B cell (primary cell): ENCODE measurements around the gene OTOP3. TPM values are rescaled to one million over a fixed set of nuclear protein-coding genes. Genes with fewer than 3 reads are reported as not detected.
"Not testable (repeated sequence)": the region's sequence is repeated elsewhere in the genome, so short reads cannot be mapped to it uniquely, and the experiment has no call there.

Experiments used
- ATAC-seq: fragments of 200-7000 bp; cut with Tn5 transposase; one replicate; pipeline ENCODE4 v1.10.0; 2021; ENCODE audit warnings: low read depth, mild to moderate bottlenecking, moderate number of reproducible peaks, moderate library complexity
- CTCF ChIA-PET: fragments of 350-600 bp; sonication (Branson Sonifier 250); formaldehyde crosslinking; loops from one replicate; lab custom pipeline; 2021; ENCODE audit warnings: antibody characterized with exemption, inconsistent platforms; lab: Charles Lee
- POLR2A ChIA-PET: fragments of 350-600 bp; sonication (Branson Sonifier 250); formaldehyde crosslinking; loops from one replicate; lab custom pipeline; 2021; ENCODE audit warnings: antibody characterized with exemption; lab: Charles Lee
- DNase-seq: peaks from one replicate; pipeline ENCODE4 v3.0.0; 2013
- H2AFZ ChIP-seq: 2 replicates; pipeline ENCODE4 v1.6.1; 2012; ENCODE audit warnings: mild to moderate bottlenecking, low read depth, low read length; ENCODE audit not compliant: insufficient read depth, poor library complexity, severe bottlenecking
- H3K27ac ChIP-seq, 2 donors: 1 replicate in 1 of 2; 2 replicates in 1 of 2; pipeline ENCODE4 v1.5.1; 2012 to 2013; ENCODE audit warnings: low read length in 2 of 2, mild to moderate bottlenecking in 2 of 2, moderate library complexity in 1 of 2
- H3K27me3 ChIP-seq, 4 experiments: fragments of 200-600 bp in 1 of 4; sonication (generic) in 1 of 4; replicated peaks in 1 of 4; 1 replicate in 2 of 4; 2 replicates in 2 of 4; pipeline versions ENCODE4 v1.6.1 to v1.7.0; 2013 to 2016; ENCODE audit warnings: low read length in 3 of 4, mild to moderate bottlenecking in 2 of 4, mixed read lengths in 1 of 4, moderate library complexity in 1 of 4; ENCODE audit not compliant: insufficient read depth in 4 of 4, control insufficient read depth in 3 of 4; ENCODE audit errors: control extremely low read depth in 1 of 4
- H3K36me3 ChIP-seq, 2 experiments: replicated peaks in 1 of 2; 1 replicate in 1 of 2; 2 replicates in 1 of 2; pipeline versions ENCODE4 v1.6.1 to v1.7.1; 2013; ENCODE audit warnings: low read length in 1 of 2; ENCODE audit not compliant: insufficient read depth in 2 of 2, control insufficient read depth in 1 of 2; ENCODE audit errors: control extremely low read depth in 1 of 2, extremely low read depth in 1 of 2
- H3K4me1 ChIP-seq, 2 donors: fragments of 200-600 bp in 1 of 2; sonication (generic) in 1 of 2; 1 replicate in 1 of 2; 2 replicates in 1 of 2; pipeline versions ENCODE4 v1.5.1 to v1.6.1; 2013 to 2017; ENCODE audit warnings: low read length in 2 of 2; ENCODE audit not compliant: control insufficient read depth in 2 of 2, insufficient read depth in 2 of 2
- H3K4me2 ChIP-seq: replicated peaks from 2 replicates; pipeline ENCODE3; 2012; ENCODE audit warnings: mild to moderate bottlenecking, low read depth, low read length; ENCODE audit not compliant: poor library complexity, severe bottlenecking
- H3K4me3 ChIP-seq, 5 experiments: fragments of 200-600 bp in 1 of 5; sonication (generic) in 1 of 5; 1 replicate in 3 of 5; 2 replicates in 2 of 5; pipeline versions ENCODE4 v1.5.1 to v1.7.0; 2011 to 2016; ENCODE audit warnings: low read length in 4 of 5, mild to moderate bottlenecking in 4 of 5, low read depth in 2 of 5, control low read depth in 1 of 5, moderate library complexity in 1 of 5; ENCODE audit not compliant: insufficient read depth in 1 of 5; ENCODE audit errors: control extremely low read depth in 1 of 5, extremely low read depth in 1 of 5
- H3K79me2 ChIP-seq: fragments of 200-600 bp; sonication (generic); one replicate; pipeline ENCODE4 v1.6.0; 2016; ENCODE audit warnings: low read length; ENCODE audit not compliant: control insufficient read depth, insufficient read depth
- H3K9ac ChIP-seq: fragments of 200-600 bp; sonication (generic); 2 replicates; pipeline ENCODE4 v1.6.1; 2017; ENCODE audit warnings: mild to moderate bottlenecking, low read length, moderate library complexity
- H3K9me3 ChIP-seq, 3 donors: one replicate each; pipeline versions ENCODE4 v1.6.1 to v1.7.1; 2013; ENCODE audit warnings: low read length in 2 of 3; ENCODE audit not compliant: control insufficient read depth in 2 of 3, insufficient read depth in 1 of 3; ENCODE audit errors: control extremely low read depth in 1 of 3
- H4K20me1 ChIP-seq: 2 replicates; pipeline ENCODE4 v1.6.0; 2012; ENCODE audit warnings: mild to moderate bottlenecking, low read length; ENCODE audit not compliant: insufficient read depth, control insufficient read depth, poor library complexity, severe bottlenecking
- H3K27ac Mint-ChIP-seq: one replicate; pipeline ENCODE4 v1.8.0; 2021; ENCODE audit warnings: mixed read lengths
- H3K27me3 Mint-ChIP-seq: one replicate; pipeline ENCODE4 v1.8.0; 2021; ENCODE audit warnings: mixed read lengths
- H3K4me1 Mint-ChIP-seq: one replicate; pipeline ENCODE4 v1.8.0; 2021; ENCODE audit warnings: mixed read lengths
- H3K4me3 Mint-ChIP-seq: one replicate; pipeline ENCODE4 v1.8.0; 2021; ENCODE audit warnings: mixed read lengths
- H3K9me3 Mint-ChIP-seq: one replicate; pipeline ENCODE4 v1.8.0; 2022; ENCODE audit warnings: mixed read lengths; ENCODE audit not compliant: insufficient read depth
- EZH2 ChIP-seq: IDR thresholded peaks from 2 replicates; pipeline ENCODE4 v1.6.1; 2012; ENCODE audit warnings: borderline replicate concordance, low read depth, mild to moderate bottlenecking, moderate library complexity, low read length; ENCODE audit not compliant: insufficient read depth, poor library complexity, severe bottlenecking
- WGBS: methylation state at CpG from one replicate; pipeline ENCODE4 v1.1.5; 2013; ENCODE audit warnings: missing lambda C conversion rate; ENCODE audit not compliant: insufficient coverage; 5-methylcytosine and 5-hydroxymethylcytosine counted together
- intact Hi-C: fragments of 100-400 bp; cut with micrococcal nuclease; formaldehyde crosslinking; loops from one replicate; pipeline ENCODE4 v1.10.0; 2022
- polyA plus RNA-seq: library from polyadenylated mRNA; depleted of rRNA; stranded (reverse); fragments of >200 nt; gene quantifications from 2 replicates; pipeline ENCODE4 v1.2.3, GENCODE V29; 2012
- total RNA-seq, 2 donors: library from RNA; stranded (reverse); fragments of 120-200 nt in 1 of 2; gene quantifications; 1 replicate in 1 of 2; 2 replicates in 1 of 2; pipeline versions ENCODE4 v1.2.3 to v1.2.4, GENCODE V29; 2013 to 2022
- TF ChIP-seq, protein P1 (sequence below): fragments of 200-600 bp; IDR thresholded peaks from one replicate; pipeline ENCODE4 v1.8.0; 2022; ENCODE audit warnings: antibody characterized with exemption, mild to moderate bottlenecking

Gene OTOP3
- total and polyA plus RNA-seq, 2 donors (not counting 1 experiment from before 2014, with no cell fraction given), result not detected

DNA sequence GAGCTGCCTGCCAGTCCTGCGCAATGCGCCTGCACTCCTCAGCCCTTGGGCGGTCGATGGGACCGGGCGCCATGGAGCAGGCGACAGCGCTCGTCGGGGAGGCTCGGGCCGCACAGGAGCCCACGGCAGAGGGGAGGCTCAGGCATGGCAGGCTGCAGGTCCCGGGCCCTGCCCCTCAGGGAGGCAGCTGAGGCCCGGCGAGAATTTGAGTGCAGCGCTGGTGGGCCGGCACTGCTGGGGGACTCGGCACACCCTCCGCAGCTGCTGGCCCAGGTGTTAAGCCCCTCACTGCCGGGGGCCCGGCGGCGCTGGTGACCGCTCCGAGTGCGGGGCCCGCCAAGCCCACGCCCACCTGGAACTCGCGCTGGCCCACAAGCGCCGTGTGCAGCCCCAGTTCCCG, 28.7 kb upstream of the OTOP3 start:
- Mint-ChIP-seq H3K27ac (no peak overlapping the region), H3K9me3 (no peaks in the 10 kb centered on the region), H3K4me3 (no peak overlapping the region), H3K4me1 (no peaks in the 10 kb centered on the region), H3K27me3 (peaks cover 20% of the 10 kb centered on the region)
- POLR2A ChIA-PET, result no interaction called here
- CTCF ChIA-PET, result no interaction called here
- Histone ChIP-seq H3K9me3 (no peaks in the 10 kb centered on the region), H4K20me1 (no peaks in the 10 kb centered on the region), H3K36me3 (no peaks in the 10 kb centered on the region), H3K79me2 (no peaks in the 10 kb centered on the region), H2AFZ (no peak overlapping the region), H3K27ac (no peak overlapping the region), H3K4me2 (no peak overlapping the region), H3K4me3 (no peak overlapping the region), H3K4me1 (no peaks in the 10 kb centered on the region), H3K27me3 (peaks cover 0 to 11% (median 2%) of the 10 kb centered on the region in 4 experiments), H3K9ac (no peak overlapping the region)
- TF ChIP-seq EZH2, result no peak
- TF ChIP-seq, protein P1, sequence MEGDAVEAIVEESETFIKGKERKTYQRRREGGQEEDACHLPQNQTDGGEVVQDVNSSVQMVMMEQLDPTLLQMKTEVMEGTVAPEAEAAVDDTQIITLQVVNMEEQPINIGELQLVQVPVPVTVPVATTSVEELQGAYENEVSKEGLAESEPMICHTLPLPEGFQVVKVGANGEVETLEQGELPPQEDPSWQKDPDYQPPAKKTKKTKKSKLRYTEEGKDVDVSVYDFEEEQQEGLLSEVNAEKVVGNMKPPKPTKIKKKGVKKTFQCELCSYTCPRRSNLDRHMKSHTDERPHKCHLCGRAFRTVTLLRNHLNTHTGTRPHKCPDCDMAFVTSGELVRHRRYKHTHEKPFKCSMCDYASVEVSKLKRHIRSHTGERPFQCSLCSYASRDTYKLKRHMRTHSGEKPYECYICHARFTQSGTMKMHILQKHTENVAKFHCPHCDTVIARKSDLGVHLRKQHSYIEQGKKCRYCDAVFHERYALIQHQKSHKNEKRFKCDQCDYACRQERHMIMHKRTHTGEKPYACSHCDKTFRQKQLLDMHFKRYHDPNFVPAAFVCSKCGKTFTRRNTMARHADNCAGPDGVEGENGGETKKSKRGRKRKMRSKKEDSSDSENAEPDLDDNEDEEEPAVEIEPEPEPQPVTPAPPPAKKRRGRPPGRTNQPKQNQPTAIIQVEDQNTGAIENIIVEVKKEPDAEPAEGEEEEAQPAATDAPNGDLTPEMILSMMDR, result no peak
- intact Hi-C loops, result no loop called here
- no peak for ATAC-seq
- 97% methylated on average over 34 of the region's 34 CpGs for WGBS
- no peak for DNase-seq

DNA sequence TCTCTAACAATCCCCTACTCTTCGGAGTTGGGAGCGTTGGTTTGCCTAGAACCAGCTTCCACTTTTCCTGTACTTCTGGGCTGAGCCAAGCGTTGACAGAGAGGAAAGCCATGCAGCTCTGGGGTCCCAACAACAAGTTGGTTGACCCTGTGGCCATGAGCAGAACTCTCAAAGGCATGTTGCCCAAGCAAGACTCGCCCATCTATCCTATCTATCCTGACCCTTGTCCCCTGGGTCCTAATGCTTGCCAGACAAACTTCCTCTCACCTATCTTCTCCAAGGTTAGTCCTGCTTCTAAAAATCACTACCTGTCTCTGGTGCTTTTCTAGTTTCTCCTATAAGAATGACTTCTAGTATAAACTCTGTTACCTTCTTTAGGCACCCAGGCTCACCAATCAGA, 26.6 kb upstream of the OTOP3 start:
- H3K9ac ChIP-seq, H3K4me1 ChIP-seq, CTCF ChIA-PET, H3K4me1 Mint-ChIP-seq, DNase-seq, H3K4me2 ChIP-seq, H3K9me3 ChIP-seq, H3K27ac ChIP-seq, ATAC-seq, H2AFZ ChIP-seq, H3K4me3 Mint-ChIP-seq, H3K9me3 Mint-ChIP-seq, intact Hi-C loops, H3K4me3 ChIP-seq, H3K27me3 ChIP-seq, H3K36me3 ChIP-seq, H3K27ac Mint-ChIP-seq, H4K20me1 ChIP-seq, POLR2A ChIA-PET, H3K79me2 ChIP-seq: not testable (repeated sequence)
- peaks cover 20% of the 10 kb centered on the region for H3K27me3 Mint-ChIP-seq
- WGBS, result 86% methylated on average over 4 of the region's 4 CpGs

DNA sequence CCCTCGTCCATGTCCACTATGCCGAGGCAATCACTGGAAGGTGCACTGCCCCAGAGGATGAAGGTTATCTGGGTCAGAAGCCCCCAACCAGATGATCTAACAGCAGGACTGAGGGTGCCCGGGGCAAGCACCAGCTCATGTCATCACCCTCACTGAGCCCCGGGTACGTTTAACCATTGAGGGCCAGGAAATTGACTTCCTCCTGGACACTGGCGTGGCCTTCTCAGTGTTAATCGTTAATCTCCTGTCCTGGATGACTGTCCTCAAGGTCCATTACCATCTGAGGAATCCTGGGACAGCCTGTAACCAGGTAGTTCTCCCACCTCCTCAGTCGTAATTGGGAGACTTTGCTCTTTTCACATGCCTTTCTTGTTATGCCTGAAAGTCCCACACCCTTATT, 24.3 kb upstream of the OTOP3 start:
- H3K27ac ChIP-seq, H3K27ac Mint-ChIP-seq, POLR2A ChIA-PET, H3K79me2 ChIP-seq, H3K9me3 Mint-ChIP-seq, H3K9ac ChIP-seq, DNase-seq, ATAC-seq, H3K4me2 ChIP-seq, intact Hi-C loops, H2AFZ ChIP-seq, H3K27me3 ChIP-seq, H3K4me1 ChIP-seq, H4K20me1 ChIP-seq, H3K36me3 ChIP-seq, H3K9me3 ChIP-seq, H3K4me3 Mint-ChIP-seq, H3K4me1 Mint-ChIP-seq, H3K4me3 ChIP-seq: not testable (repeated sequence)
- CTCF ChIA-PET, result interaction anchor here (0.6 kb wide), 1 partner anchor 24 kb away, joined by 3 read pairs; no protein-coding TSS in a partner anchor
- H3K27me3 Mint-ChIP-seq, result peaks cover 20% of the 10 kb centered on the region
- 82% methylated on average over 6 of the region's 8 CpGs for WGBS
